ENCODE measurements around the gene TPRG1L. TPM values are rescaled to one million over a fixed set of nuclear protein-coding genes. Genes with fewer than 3 reads are reported as not detected.
A peak's percentile ranks its signal among the peaks of the same experiment; 100 is the strongest.

The TPRG1L gene
- total RNA-seq, 1 donor from 2014 or later = 37.5 TPM

DNA sequence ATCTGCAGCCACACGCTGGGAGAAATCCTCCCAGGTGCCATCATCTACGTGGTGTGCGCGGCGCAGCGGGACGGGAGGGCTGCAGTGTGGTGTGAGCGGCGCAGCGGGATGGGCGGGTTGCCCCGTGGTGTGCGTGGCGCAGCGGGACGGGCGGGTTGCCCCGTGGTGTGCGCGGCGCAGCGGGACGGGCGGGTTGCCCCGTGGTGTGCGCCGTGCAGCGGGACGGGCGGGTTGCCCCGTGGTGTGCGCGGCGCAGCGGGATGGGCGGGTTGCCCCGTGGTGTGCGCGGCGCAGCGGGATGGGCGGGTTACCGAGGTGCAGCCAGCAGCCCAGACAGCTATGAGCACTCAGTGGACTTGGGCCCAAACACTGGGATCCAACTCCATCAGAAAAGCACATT is 20.4 kb downstream of the TPRG1L start:
- no peak for DNase-seq (ENCODE audit: low read depth)

DNA sequence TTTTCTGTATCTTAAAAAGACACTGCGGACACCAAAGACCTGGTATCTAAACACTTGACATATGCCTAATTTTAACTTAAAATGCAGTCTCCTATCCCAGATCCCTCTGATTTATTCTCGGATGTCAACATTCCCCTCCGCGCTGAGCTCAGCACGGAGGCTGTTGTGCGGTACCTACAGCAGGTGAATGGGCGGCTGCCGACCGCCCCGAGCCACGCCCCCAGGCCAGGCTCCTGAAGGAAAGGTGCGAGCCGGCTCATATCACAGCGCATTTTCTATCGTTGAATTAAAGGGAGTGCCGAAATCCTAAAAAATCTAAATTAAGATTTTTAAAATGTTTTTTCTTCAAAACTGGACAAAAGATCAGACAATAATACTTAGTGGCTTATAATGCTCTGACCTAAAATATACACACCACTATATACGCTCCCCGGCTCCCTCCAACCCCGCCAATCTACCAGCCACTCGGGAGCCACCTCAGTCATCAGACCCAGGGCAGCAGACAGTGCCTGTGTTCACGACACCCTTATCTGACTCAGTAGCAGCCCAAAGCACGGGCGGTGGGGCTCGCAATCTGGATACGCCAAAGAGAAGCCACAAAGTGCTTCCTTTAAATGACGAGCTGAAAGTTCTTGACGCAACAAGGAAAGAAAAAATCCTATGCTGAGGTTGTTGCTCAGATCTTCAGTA is 21.0 kb downstream of the TPRG1L start:
- DNase-seq (ENCODE audit: low read depth) = no peak

DNA sequence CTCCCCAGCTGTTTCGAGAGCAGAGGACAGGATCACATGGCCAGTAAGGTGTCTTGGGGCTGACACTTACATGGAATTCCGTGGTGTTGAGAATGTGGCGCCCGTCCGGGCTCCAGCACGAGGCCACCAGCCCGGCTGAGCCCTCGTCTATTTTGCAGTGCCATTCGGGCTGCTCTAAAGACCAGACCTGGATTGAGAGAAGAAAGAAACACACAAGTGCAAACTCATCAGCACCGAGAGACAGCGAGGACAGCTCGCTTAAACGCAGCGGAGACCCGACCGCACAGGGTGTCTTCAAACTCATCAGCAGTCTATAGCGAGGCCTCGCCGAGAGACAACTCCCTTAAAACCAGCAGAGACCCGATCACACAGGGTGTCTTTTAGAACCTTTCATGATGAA is 21.8 kb downstream of the TPRG1L start:
- DNase-seq (ENCODE audit: low read depth) = no peak

DNA sequence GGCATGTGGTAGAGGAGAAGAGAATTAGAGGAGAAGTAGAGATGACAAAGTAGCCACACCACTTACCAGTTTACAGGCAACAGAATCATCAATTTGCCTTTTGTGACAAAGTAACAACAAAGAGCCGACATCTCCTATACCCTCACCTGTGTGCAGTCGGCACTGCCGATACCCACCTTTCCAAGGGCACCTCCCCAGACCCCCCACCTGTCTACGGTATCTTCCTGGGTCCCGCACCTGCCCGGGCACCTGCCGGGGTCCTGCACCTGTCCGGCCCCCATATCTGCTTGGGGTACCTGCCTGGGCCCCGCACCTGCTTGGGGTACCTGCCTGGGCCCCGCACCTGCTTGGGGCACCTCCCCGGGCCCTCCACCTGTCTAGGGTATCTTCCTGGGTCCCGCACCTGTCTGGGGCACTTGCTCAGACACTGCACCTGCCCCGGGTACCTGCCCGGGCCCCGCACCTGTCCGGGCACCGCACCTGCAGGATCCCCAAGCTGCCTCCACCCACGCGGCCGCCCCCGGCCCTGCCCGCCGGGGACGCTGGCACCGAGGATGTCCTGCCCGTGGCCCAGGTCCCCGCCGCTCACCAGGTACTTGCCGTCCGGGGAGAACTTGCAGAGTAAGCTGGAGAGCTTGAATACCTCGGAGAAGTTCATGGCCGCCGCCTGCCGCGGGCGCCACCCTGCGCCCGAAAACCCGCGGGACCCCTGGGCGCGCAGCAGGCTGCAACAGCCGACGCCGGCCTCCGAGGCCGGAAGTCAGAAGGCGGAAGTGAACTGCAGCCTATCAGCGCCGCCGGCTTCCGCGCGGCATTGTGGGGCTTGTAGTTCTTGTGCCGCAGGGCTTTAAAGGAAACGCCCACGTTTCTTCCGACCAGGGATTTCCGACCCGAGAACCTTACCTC is 24.8 kb downstream of the TPRG1L start, which contains the start of gene WRAP73:
Gene WRAP73, minus strand, starts transcription at position 762 of the 906 bp plus-strand sequence. Its CDS starts 104 bp downstream, at position 658.
- DNase-seq (ENCODE audit: low read depth) = peak; percentile 84

DNA sequence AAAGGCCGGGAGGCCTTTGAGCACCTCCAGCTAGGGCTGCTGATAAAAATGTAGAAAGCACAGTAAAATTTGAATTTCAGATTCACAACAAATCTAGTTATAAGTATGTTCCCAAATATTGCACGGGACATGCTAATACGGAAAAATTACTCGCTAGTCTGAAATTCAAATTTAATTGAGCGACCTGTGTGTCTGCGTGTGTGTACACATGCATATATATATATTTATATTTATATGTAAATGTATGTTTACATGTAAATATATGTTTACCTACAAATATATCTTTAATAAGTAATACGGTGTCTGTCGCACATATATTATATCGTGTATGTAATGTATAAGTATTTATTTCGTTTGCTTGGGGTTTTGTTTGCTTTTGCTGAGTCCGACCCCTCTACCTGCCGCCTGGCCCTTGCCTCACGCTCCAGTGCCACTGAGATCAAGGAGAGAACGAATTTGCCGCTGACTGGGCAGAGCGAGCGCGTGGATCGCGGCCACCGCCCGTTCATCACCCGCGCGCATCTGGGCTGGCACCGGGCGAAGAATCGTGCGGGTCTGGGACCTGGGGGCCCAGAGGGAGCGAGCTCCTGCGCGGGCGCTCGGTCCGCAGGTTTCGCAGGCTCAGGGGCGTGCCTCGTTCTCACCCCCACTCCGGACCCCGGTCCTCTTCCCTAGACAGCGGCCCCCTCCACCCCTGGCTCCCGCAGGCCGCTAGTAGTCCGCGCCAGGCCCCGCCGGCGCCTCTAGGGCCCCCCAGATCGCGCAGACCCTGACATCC is 25.6 kb downstream of the TPRG1L start:
- DNase-seq (ENCODE audit: low read depth) = no peak

DNA sequence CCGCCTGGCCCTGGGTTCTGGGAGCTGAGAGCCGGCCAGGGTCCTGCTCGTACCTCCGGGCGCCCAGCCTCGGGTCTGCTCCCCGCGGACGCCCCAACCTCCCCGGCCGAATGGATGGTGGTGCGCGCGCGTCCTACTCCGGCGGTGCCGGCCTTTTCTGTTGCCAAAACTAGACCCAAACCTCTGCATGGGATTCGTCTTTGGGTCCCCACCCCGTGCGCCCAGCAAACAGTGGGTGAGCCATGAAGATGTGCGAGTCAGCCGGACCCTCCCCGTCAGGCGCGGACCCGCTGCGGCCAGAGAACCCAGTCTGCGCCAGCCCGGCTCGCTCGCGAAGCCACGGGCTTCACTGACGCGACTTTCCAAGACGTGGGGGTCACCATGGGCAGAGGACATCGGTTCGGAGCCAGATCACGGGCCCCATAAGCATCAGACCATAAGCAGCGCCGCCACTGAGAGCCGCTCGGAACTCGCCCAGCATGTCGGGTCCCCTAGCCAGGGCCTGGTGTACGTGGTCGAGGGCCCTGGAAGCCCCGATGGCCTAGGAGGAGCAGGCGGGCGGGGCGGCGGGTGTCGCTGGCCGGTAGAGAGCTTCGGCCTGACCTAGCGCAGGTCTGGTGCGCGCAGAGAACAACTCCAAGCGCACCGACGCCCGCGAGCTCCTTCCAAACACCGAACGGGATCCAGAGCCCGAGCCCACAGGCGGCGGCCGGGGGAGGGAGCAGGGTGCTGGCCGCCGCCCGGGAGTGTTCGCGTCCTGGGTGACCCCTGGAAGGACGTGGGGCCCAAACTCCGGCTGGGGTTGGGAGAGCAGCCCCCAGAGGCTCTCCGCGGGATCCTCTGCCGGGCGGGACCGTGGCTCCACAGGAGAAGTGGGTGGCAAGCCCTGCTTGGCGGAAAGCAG is 26.5 kb downstream of the TPRG1L start:
- no peak for DNase-seq (ENCODE audit: low read depth)

DNA sequence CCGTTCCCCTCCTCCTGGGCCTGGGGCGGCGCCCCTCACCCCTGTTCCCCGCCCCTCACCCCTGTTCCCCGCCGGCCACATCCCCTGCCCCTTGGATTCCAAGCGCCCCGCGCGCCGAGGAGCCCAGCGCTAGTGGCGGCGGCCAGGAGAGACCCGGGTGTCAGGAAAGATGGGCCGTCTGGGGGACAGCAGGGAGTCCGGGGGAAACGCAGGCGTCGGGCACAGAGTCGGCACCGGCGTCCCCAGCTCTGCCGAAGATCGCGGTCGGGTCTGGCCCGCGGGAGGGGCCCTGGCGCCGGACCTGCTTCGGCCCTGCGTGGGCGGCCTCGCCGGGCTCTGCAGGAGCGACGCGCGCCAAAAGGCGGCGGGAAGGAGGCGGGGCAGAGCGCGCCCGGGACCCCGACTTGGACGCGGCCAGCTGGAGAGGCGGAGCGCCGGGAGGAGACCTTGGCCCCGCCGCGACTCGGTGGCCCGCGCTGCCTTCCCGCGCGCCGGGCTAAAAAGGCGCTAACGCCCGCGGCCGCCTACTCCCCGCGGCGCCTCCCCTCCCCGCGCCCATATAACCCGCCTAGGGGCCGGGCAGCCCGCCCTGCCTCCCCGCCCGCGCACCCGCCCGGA is 27.2 kb downstream of the TPRG1L start, which contains the start of gene TP73:
Gene TP73, plus strand, starts transcription at position 587 of the 618 bp plus-strand sequence. CDS start 29,850 bp downstream, outside the sequence.
- no peak for DNase-seq (ENCODE audit: low read depth)

DNA sequence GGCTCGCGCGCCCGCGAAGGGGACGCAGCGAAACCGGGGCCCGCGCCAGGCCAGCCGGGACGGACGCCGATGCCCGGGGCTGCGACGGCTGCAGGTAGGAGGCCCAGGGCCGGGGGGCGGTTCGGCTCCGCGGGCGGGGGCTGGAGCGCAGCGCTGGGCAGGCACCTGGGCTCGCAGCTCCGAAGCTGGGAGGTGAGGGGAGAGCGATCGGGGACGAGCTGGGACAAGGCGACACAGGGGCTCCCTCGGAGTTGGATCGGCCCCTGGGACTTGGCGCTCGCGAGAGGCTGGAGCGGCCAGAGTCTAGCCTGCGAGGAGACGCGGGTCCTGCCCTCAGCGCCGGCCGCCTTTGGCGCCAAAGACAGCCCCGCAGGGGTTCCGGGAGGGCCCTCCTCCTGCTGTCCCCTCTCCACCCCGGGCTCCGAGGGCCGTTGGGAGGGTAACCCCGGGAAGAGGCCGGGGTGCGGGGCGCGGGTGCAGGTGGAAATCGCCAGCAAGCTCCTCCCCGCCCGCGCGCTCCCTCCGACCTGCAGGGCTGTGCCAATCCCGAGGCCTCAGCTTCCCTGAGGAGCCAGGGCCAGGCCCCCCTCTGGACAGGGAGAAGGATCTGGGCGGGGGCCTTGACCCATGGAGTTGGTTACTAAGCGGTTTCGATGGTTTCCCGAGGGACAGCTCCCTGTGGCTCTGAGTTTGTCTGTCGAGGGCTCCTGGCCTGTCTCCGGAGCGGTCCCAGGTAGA is 27.9 kb downstream of the TPRG1L start:
- DNase-seq (ENCODE audit: low read depth) = no peak

DNA sequence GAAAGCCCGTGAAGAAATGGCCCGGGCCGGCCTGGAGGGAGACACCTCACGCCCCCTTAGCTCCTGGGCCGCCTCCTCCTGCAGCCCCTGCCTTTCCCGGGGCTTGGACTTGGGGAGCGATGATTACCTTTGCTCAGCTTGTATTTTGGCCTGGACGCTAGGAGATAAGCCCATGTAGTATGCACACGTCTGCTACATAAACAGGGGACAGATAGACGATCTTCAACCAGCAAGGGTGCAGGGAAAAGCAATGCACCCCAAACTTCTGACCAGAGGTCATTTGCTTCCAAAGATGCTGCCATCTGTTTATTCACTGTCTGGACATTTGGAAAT is 28.4 kb downstream of the TPRG1L start:
- DNase-seq (ENCODE audit: low read depth) = no peak

DNA sequence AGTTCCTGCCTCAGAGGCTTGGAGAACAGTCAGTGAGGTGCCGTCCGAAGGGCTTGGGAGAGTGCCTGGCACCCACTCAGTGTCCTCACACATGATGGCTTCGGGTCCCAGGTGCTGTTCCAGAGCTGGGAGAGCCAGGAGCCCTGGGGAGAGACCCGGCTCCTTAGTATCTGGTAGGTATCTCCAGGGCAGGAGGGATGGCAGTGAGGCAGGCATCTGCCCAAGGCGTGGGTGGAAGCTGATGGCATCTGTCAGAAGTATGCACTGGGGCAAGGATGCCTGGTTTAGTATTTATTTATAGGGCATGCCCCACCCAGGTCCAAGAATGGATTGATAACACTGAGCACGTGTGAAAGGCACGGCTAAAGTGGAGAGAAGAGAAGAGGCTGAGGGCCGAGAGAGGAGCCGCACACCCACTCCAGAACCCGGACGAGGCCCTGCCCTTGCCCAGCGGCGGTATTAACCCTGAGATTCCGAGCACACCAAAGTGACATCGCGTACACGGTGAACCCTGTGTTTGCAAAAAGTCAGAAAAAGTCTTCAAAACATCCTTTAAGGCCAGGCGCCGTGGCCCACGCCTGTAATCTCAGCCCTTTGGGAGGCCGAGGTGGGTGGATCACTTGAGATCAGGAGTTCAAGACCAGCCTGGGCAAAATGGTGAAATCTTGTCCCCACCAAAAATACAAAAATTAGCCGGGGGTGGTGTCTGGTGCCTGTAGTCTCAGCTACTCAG is 29.9 kb downstream of the TPRG1L start:
- no peak for DNase-seq (ENCODE audit: low read depth)

DNA sequence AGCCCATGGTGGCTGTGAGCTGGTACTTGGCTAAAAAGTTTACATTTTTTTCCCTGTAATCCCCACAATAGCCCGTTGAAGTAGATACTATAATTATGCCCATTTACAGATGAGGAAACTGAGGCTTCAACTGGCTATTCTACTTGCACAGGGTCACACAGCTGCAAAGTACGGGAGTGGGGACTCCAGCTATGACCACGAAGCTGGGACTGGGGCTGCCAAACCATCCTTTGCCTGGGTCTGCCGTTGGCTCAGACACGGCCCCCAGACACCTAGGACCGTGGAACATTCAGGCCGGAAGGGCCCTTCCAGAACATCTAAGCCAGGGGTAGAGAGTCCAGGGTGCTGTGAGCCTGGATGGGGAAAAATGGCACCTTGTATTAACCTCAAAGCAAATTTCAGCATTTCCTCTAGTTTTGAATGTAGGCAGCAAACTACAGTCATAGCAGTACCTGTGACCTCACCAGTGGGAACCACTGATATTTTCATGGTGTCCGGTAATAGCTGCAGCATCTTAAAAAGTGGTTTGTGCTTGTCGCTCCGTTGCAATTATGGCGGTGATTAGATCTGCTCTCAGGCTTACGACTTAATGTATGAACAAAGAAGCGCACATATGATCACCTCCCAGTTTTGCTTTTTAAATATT is 31.8 kb downstream of the TPRG1L start:
- no peak for DNase-seq (ENCODE audit: low read depth)

DNA sequence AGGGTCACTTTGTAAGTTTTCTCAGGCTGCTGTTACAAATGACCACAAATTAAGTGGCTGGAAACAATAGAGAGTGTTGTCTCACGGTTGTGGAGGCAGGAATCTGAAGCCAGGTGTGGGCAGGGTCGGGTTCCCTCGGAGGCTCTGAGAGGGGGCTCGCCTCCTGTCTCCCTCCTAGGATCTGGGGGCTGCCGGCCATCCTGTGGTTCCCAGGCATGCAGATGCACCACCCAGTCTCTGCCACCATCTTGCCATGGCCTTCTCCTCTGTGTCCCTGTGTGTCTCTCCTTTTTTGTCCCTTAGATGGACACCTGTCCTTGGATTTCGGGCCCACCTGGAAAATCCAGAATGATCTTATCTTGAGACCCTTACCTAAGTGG is 32.3 kb downstream of the TPRG1L start:
- no peak for DNase-seq (ENCODE audit: low read depth)

DNA sequence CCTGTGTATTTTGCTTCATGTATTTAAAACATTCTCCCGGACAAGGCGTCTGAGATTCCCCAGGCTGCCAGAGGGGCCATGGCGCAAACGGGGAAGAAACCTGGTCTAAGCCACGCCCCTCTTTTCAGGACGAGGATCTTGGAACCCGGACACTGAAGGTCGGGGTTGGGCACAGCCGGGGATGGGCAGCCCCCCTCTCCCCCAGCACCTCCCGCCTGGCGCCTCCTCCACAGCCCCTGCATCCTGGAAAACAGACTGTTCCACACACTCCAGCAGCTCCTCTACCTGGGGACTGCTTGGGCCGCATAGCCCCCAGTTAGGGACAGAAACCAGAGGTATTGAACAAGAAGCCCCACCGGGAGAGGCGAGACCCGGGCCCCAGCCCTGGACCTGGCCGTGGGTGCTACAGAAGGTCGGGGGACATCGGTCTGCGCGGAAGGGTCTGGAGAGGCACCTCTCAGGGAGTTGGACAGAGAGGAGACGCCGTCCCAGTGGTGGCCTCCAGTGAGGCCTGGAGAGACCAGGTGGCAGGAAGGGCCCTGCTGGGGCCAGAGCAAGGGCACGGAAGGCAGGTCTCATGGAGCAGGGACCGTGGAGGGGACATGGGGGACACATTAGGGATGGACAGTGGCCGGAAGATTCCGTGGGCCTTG is 32.9 kb downstream of the TPRG1L start:
- no peak for DNase-seq (ENCODE audit: low read depth)

DNA sequence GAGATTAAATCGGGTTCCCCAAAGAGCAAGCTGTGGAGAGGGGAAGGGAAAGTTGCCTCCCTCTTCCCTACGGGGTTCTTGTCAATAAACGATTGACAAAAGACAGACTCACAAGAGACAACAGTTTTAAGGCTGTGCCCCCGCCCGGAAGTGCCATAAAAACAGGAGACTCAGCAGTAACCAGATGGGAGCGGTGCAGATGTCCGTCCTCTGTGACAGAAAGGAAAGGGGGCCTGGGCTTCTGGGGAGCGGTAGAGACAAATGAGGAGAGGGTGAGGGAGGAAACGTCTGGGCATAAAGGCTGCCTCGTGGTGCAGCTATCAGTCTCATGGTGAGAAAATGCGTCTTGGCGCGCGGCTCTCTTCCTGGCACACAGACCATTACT is 33.4 kb downstream of the TPRG1L start:
- DNase-seq (ENCODE audit: low read depth) = no peak

DNA sequence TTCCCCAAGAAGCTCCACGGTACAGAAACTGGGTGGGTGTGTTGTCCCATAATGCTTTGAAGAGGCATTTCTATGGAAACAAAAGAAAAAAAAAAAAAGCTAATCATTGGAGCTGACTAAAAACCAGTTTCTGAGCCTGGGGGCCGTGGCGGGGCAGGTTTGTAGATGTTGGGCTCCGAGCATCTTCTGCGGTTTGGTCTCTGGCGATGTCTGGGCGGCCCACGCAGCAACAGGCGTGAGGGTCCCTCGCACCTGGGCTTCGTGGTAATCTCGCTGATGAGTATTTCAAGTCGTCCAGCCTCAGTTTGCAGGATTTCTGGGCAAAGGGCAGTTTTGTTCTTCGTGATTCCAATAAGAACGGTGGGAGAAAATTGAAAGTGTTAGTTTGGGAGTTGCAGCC is 34.3 kb downstream of the TPRG1L start:
- DNase-seq (ENCODE audit: low read depth) = no peak

DNA sequence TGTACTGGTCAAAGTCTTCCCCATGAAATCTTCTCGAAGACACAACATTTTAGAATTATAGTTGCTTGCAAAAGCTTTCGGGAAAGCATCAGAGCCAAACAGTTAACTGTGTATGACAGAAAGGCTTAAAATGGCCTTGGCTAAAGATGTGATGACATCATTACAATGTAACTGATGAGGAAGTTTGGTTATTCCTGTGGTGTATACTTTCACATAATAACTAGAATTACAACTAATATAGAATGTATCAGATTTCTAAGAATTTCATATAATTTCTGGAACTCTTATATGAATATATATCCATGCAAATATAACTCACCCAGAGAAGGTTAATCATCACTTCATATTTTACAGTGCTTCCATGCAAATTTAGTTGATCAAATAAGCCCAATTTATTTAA is 35.9 kb downstream of the TPRG1L start:
- no peak for DNase-seq (ENCODE audit: low read depth)

DNA sequence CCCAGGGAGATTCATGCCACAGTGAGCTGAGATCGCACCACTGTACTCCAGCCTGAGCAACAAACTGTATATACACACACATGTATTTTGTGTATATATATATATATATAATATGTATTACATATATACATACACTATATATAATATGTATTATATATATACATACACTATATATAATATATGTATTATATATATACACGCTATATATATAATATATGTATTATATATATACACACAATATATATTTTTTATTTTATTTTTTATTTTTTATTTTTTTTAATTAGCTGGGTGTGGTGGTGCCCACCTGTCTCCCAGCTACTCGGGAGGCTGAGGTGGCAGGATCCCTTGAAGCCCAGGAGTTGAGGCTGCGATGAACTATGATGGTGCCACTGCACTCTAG is 36.8 kb downstream of the TPRG1L start:
- DNase-seq (ENCODE audit: low read depth) = no peak

DNA sequence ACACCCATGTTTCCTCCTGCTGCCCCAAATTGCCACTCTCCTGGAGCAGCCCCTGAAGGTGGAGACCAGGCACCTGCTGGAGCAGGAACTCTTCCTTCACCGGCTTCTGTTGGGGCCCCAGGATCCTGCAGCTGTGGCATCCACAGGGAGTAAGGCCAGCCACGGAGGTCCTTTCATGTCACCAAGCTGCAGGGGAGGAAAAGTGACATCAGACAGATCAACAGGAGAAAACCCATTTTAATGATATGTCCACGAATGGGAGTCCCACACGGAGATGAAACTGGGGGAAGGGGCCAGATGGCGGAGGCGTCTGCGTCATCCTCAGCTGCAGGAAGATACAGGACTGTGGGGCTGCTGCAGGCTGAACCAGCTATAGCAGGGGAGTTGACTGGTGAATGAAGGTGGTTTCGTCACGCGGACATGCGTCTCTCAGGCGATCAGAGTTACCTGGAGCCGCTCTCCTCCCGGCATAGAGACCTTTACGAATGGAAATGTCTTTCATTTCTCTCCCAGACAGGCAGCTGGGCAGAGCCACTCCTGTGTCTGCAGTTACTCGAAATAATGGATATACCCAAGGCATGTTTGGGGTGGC is 37.4 kb downstream of the TPRG1L start:
- DNase-seq (ENCODE audit: low read depth) = no peak
